Gastroesophageal sphincter (tissue), 4 donors: ENCODE data around the gene SLC28A2. TPM values are rescaled to one million over a fixed set of nuclear protein-coding genes. Genes with fewer than 3 reads are reported as not detected.

ENCODE experiments used
- ATAC-seq: fragments of 150-250 bp; one replicate; pipeline ENCODE4 v1.9.1; 2016; ENCODE audit warnings: mild to moderate bottlenecking, moderate library complexity
- H3K27ac ChIP-seq, 4 donors: fragments of 200-600 bp; sonication (generic) in 3 of 4; 1 replicate in 3 of 4; 2 replicates in 1 of 4; pipeline ENCODE4 v1.5.1; 2016 to 2019
- H3K27me3 ChIP-seq: fragments of 200-600 bp; sonication (generic); one replicate; pipeline ENCODE4 v1.5.1; 2019
- H3K36me3 ChIP-seq, 2 donors: fragments of 200-600 bp; sonication (generic); one replicate each; pipeline ENCODE4 v1.5.1; 2019; ENCODE audit warnings: control low read depth in 1 of 2
- H3K4me1 ChIP-seq, 3 donors: fragments of 200-600 bp; sonication (generic); 1 replicate in 2 of 3; 2 replicates in 1 of 3; pipeline ENCODE4 v1.5.1; 2016 to 2019; ENCODE audit warnings: control low read depth in 2 of 3
- H3K4me3 ChIP-seq, 2 donors: fragments of 200-600 bp; sonication (generic); one replicate each; pipeline ENCODE4 v1.5.1; 2019; ENCODE audit warnings: mild to moderate bottlenecking in 1 of 2, moderate library complexity in 1 of 2
- H3K9me3 ChIP-seq, 3 donors: fragments of 200-600 bp; sonication (generic); one replicate each; pipeline ENCODE4 v1.5.1; 2017 to 2019; ENCODE audit warnings: control low read depth in 2 of 3
- CTCF ChIP-seq, 4 experiments: fragments of 200-600 bp in 2 of 4; fragments of 450-650 bp in 2 of 4; sonication (generic) in 1 of 4; IDR thresholded peaks; one replicate each; pipeline ENCODE4 v1.5.1; 2017 to 2019; ENCODE audit warnings: antibody characterized with exemption in 4 of 4, mild to moderate bottlenecking in 2 of 4, moderate library complexity in 2 of 4
- EP300 ChIP-seq: sonication (generic); formaldehyde crosslinking; IDR thresholded peaks from one replicate; pipeline ENCODE4 v1.6.1; 2017; ENCODE audit warnings: antibody characterized with exemption, mild to moderate bottlenecking
- POLR2A ChIP-seq, 2 donors: fragments of 450-650 bp; IDR thresholded peaks; one replicate each; pipeline ENCODE4 v1.6.1; 2017; ENCODE audit warnings: antibody characterized with exemption in 2 of 2, mild to moderate bottlenecking in 2 of 2, moderate library complexity in 1 of 2
- POLR2AphosphoS5 ChIP-seq: sonication (generic); formaldehyde crosslinking; IDR thresholded peaks from one replicate; pipeline ENCODE4 v1.6.1; 2017; ENCODE audit warnings: antibody characterized with exemption
- WGBS, 2 donors: methylation state at CpG; one replicate each; pipeline ENCODE4 v1.1.5; 2018; ENCODE audit warnings: low coverage in 1 of 2; 5-methylcytosine and 5-hydroxymethylcytosine counted together
- total RNA-seq, 4 donors: library from RNA; depleted of rRNA; stranded (reverse); fragments of >200 nt; gene quantifications; one replicate each; pipeline ENCODE4 v1.1.0, GENCODE V29; 2016

Gene SLC28A2
- total RNA-seq, 4 donors from 2014 or later = not detected

- no peak for TF ChIP-seq POLR2A (IDR thresholded peaks at IDR 0.05)
- peak in 3 of 4 experiments; percentile 22 to 53 (median 30) for TF ChIP-seq CTCF (IDR thresholded peaks at IDR 0.05)
- Histone ChIP-seq H3K36me3 (no peaks in the 10 kb centered on the region), H3K9me3 (no peaks in the 10 kb centered on the region), H3K4me1 (peaks cover 3 to 19% (median 3%) of the 10 kb centered on the region in 3 donors), H3K27ac (no peak overlapping the region), H3K27me3 (no peaks in the 10 kb centered on the region), H3K4me3 (no peak overlapping the region)
- 0% methylated on average over 1 to 2 of the region's 2 CpGs for WGBS, 2 donors
- no peak for ATAC-seq
Observed at GRCh38 chr15:45276831-45277230, 24.8 kb downstream of the SLC28A2 start.

- peaks cover 6% of the 10 kb centered on the region for H3K27me3 ChIP-seq
- H3K4me3 ChIP-seq = peak overlapping the region; percentile 61 to 79
- no peaks in the 10 kb centered on the region for H3K9me3 ChIP-seq
- peak; percentile 100 for ATAC-seq
- WGBS, 2 donors = 8 to 9% methylated on average over 4 to 21 of the region's 33 CpGs
- peaks cover 3 to 19% (median 3%) of the 10 kb centered on the region in 3 donors for H3K4me1 ChIP-seq
- H3K27ac ChIP-seq = peak overlapping the region; percentile 82 to 93 (median 87)
- H3K36me3 ChIP-seq = no peaks in the 10 kb centered on the region
- TF ChIP-seq POLR2A (IDR thresholded peaks at IDR 0.05) (peak; percentile 39 to 77), POLR2AphosphoS5 (peak; percentile 97), CTCF (IDR thresholded peaks at IDR 0.05) (no peak), EP300 (no peak)
Observed at GRCh38 chr15:45279024-45279698, 27.1 kb downstream of the SLC28A2 start.

GRCh38 chr15:45285413-45285812, 33.4 kb downstream of the SLC28A2 start:
- Histone ChIP-seq H3K36me3 (no peaks in the 10 kb centered on the region), H3K4me3 (no peak overlapping the region), H3K27ac (no peak overlapping the region), H3K27me3 (peaks cover 16% of the 10 kb centered on the region), H3K9me3 (no peaks in the 10 kb centered on the region), H3K4me1 (peaks cover 0 to under 1% (median 0%) of the 10 kb centered on the region in 3 donors)
- WGBS, 2 donors = 56 to 61% methylated on average over 2 of the region's 2 CpGs
- ATAC-seq = no peak
- TF ChIP-seq EP300 = no peak
- TF ChIP-seq CTCF (IDR thresholded peaks at IDR 0.05) = no peak
- TF ChIP-seq POLR2A (IDR thresholded peaks at IDR 0.05) = no peak

GRCh38 chr15:45287390-45287956, 35.4 kb downstream of the SLC28A2 start:
- WGBS, 2 donors = 71 to 75% methylated on average over 2 of the region's 2 CpGs
- TF ChIP-seq POLR2AphosphoS5 (no peak), CTCF (IDR thresholded peaks at IDR 0.05) (no peak), POLR2A (IDR thresholded peaks at IDR 0.05) (no peak), EP300 (no peak)
- no peak overlapping the region for H3K27ac ChIP-seq
- no peak for ATAC-seq
- no peaks in the 10 kb centered on the region for H3K4me1 ChIP-seq
- H3K27me3 ChIP-seq = peaks cover 16% of the 10 kb centered on the region
- no peaks in the 10 kb centered on the region for H3K36me3 ChIP-seq
- H3K9me3 ChIP-seq = no peaks in the 10 kb centered on the region
- no peak overlapping the region for H3K4me3 ChIP-seq

GRCh38 chr15:45288947-45289346, 36.9 kb downstream of the SLC28A2 start:
- Histone ChIP-seq H3K27ac (no peak overlapping the region), H3K4me3 (no peak overlapping the region), H3K4me1 (no peaks in the 10 kb centered on the region), H3K27me3 (peaks cover 11% of the 10 kb centered on the region), H3K9me3 (no peaks in the 10 kb centered on the region), H3K36me3 (no peaks in the 10 kb centered on the region)
- no peak for TF ChIP-seq EP300
- no peak for TF ChIP-seq CTCF (IDR thresholded peaks at IDR 0.05)
- TF ChIP-seq POLR2A (IDR thresholded peaks at IDR 0.05) = no peak
- TF ChIP-seq POLR2AphosphoS5 = no peak
- ATAC-seq = no peak
- WGBS, 2 donors = 58 to 66% methylated on average over 6 of the region's 6 CpGs
